Naive thymus-derived CD8-positive, alpha-beta T cell (primary cell): Measurements from ENCODE around the gene WNT2B. TPM values are rescaled to one million over a fixed set of nuclear protein-coding genes. Genes with fewer than 3 reads are reported as not detected.
A peak's percentile ranks its signal among the peaks of the same experiment; 100 is the strongest.

Experiments used
- ATAC-seq, 2 donors: fragments of 150-1000 bp; cut with Tn5 transposase in 1 of 2; sonication (Bioruptor Pico), chemical (Tn5 transposase) in 1 of 2; 1 replicate in 1 of 2; 2 replicates in 1 of 2; pipeline ENCODE4 v1.10.0; 2021; ENCODE audit warnings: mild to moderate bottlenecking in 2 of 2, moderate library complexity in 2 of 2
- POLR2A ChIA-PET: fragments of 350-600 bp; sonication (Branson Sonifier 250); formaldehyde crosslinking; loops from one replicate; lab custom pipeline; 2021; ENCODE audit warnings: antibody characterized with exemption; lab: Charles Lee
- DNase-seq, 10 donors: peaks; one replicate each; pipeline versions ENCODE4 v3.0.0 to v3.0.0-alpha.2; 2020 to 2022
- H3K27ac Mint-ChIP-seq, 10 donors: one replicate each; pipeline ENCODE4 v1.8.0; 2020 to 2022; ENCODE audit warnings: mild to moderate bottlenecking in 10 of 10, mixed read lengths in 10 of 10, moderate library complexity in 4 of 10, inconsistent platforms in 1 of 10
- H3K27me3 Mint-ChIP-seq, 5 donors: one replicate each; pipeline ENCODE4 v1.8.0; 2021 to 2022; ENCODE audit warnings: mixed read lengths in 5 of 5
- H3K36me3 Mint-ChIP-seq, 3 donors: one replicate each; pipeline ENCODE4 v1.8.0; 2020 to 2022; ENCODE audit warnings: mixed read lengths in 3 of 3, mild to moderate bottlenecking in 2 of 3, inconsistent platforms in 1 of 3
- H3K4me1 Mint-ChIP-seq, 4 donors: one replicate each; pipeline ENCODE4 v1.8.0; 2021 to 2022; ENCODE audit warnings: mixed read lengths in 4 of 4
- H3K4me3 Mint-ChIP-seq, 10 donors: one replicate each; pipeline ENCODE4 v1.8.0; 2020 to 2022; ENCODE audit warnings: mild to moderate bottlenecking in 10 of 10, mixed read lengths in 10 of 10, moderate library complexity in 6 of 10, inconsistent platforms in 1 of 10
- H3K9me3 Mint-ChIP-seq, 9 donors: one replicate each; pipeline ENCODE4 v1.8.0; 2020 to 2022; ENCODE audit warnings: mixed read lengths in 9 of 9, mild to moderate bottlenecking in 3 of 9, inconsistent platforms in 1 of 9, moderate library complexity in 1 of 9
- polyA plus RNA-seq, 3 donors: library from polyadenylated mRNA; unstranded; fragments of 300-500 nt; fragmentation: Illumina TruSeq; gene quantifications; one replicate each; pipeline ENCODE4 v1.2.3, GENCODE V29; 2021
- total RNA-seq, 8 experiments: library from RNA in 2 of 8; stranded (reverse) in 2 of 8; gene quantifications; one replicate each; pipeline ENCODE4 v1.2.3 and lab custom pipeline; 2021 to 2026

WNT2B gene
- total and polyA plus RNA-seq, 5 experiments from 2014 or later, result 0.06 to 0.33 (median 0.21) TPM; not detected in 2

- ATAC-seq (no peak), DNase-seq (no peak)
- Mint-ChIP-seq H3K9me3 (no peaks in the 10 kb centered on the region), H3K27ac (no peak overlapping the region), H3K4me3 (peak overlapping the region in 1 of 10 donors; percentile 20), H3K27me3 (peaks cover 20 to 53% (median 37%) of the 10 kb centered on the region in 5 donors), H3K36me3 (no peaks in the 10 kb centered on the region), H3K4me1 (peaks cover 4 to 27% (median 22%) of the 10 kb centered on the region in 4 donors)
- POLR2A ChIA-PET, result no interaction called here
Measured at GRCh38 chr1:112506306-112506705, 2.5 kb upstream of the WNT2B start.

GRCh38 chr1:112506731-112507130, 2.0 kb upstream of the WNT2B start:
- H3K4me3 Mint-ChIP-seq, result peak overlapping the region in 5 of 10 donors; percentile 20 to 87 (median 84)
- peaks cover 20 to 51% (median 35%) of the 10 kb centered on the region in 5 donors for H3K27me3 Mint-ChIP-seq
- POLR2A ChIA-PET, result no interaction called here
- no peak overlapping the region for H3K27ac Mint-ChIP-seq
- no peak for DNase-seq
- ATAC-seq, result no peak
- peaks cover 4 to 23% (median 20%) of the 10 kb centered on the region in 4 donors for H3K4me1 Mint-ChIP-seq
- no peaks in the 10 kb centered on the region for H3K36me3 Mint-ChIP-seq
- H3K9me3 Mint-ChIP-seq, result no peaks in the 10 kb centered on the region

- H3K4me3 Mint-ChIP-seq, result peak overlapping the region; percentile 65 to 87 (median 82)
- DNase-seq, result no peak
- no peaks in the 10 kb centered on the region for H3K36me3 Mint-ChIP-seq
- POLR2A ChIA-PET, result no interaction called here
- peaks cover 4 to 20% (median 18%) of the 10 kb centered on the region in 4 donors for H3K4me1 Mint-ChIP-seq
- no peak for ATAC-seq
- H3K27ac Mint-ChIP-seq, result peak overlapping the region in 2 of 10 donors; percentile 51 to 69
- peaks cover 20 to 47% (median 33%) of the 10 kb centered on the region in 5 donors for H3K27me3 Mint-ChIP-seq
- no peaks in the 10 kb centered on the region for H3K9me3 Mint-ChIP-seq
Measured at GRCh38 chr1:112507336-112507735, 1.4 kb upstream of the WNT2B start.

GRCh38 chr1:112507921-112508277, 866 bp upstream of the WNT2B start:
- H3K27me3 Mint-ChIP-seq, result peaks cover 16 to 41% (median 28%) of the 10 kb centered on the region in 5 donors
- H3K36me3 Mint-ChIP-seq, result no peaks in the 10 kb centered on the region
- H3K9me3 Mint-ChIP-seq, result no peaks in the 10 kb centered on the region
- H3K4me1 Mint-ChIP-seq, result peaks cover 2 to 16% (median 14%) of the 10 kb centered on the region in 4 donors
- DNase-seq (peak in 4 of 10 donors; percentile 6 to 19 (median 16)), ATAC-seq (peak in 1 of 2 donors; percentile 38)
- H3K4me3 Mint-ChIP-seq, result peak overlapping the region; percentile 73 to 89 (median 83)
- POLR2A ChIA-PET, result no interaction called here
- peak overlapping the region in 1 of 10 donors; percentile 3 for H3K27ac Mint-ChIP-seq

DNA sequence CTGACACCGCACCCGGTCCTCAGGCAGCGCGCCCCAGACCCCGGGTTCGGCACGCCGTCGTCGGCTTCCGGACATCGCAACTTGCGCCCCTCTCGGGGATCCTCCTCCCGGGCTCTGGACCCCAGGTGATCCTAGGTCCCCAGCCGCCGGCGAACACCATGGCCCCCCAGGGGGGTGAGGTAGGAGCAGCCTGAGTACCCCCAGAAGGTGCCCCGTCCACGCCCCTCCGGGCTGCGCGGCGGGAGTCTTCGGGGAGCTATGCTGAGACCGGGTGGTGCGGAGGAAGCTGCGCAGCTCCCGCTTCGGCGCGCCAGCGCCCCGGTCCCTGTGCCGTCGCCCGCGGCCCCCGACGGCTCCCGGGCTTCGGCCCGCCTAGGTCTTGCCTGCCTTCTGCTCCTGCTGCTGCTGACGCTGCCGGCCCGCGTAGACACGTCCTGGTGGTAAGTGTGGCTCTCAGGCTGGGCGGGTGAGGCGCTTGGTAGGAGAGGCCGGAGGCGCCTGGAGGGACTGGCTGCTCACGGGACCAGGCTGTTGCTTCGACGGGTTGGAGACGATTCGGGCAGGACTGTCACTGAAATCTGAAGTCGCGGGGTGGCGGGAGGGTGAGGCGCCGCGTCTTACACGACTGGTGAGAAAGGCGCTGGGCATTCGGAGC, 367 bp downstream of the WNT2B start:
- Mint-ChIP-seq H3K4me1 (peaks cover 2 to 16% (median 14%) of the 10 kb centered on the region in 4 donors), H3K9me3 (no peaks in the 10 kb centered on the region), H3K27me3 (peaks cover 10 to 29% (median 18%) of the 10 kb centered on the region in 5 donors), H3K27ac (peak overlapping the region in 1 of 10 donors; percentile 13), H3K36me3 (no peaks in the 10 kb centered on the region), H3K4me3 (peak overlapping the region; percentile 42 to 82 (median 68))
- POLR2A ChIA-PET, result no interaction called here
- ATAC-seq (peak; percentile 60 to 66), DNase-seq (peak in 6 of 10 donors; percentile 5 to 43 (median 39))

DNA sequence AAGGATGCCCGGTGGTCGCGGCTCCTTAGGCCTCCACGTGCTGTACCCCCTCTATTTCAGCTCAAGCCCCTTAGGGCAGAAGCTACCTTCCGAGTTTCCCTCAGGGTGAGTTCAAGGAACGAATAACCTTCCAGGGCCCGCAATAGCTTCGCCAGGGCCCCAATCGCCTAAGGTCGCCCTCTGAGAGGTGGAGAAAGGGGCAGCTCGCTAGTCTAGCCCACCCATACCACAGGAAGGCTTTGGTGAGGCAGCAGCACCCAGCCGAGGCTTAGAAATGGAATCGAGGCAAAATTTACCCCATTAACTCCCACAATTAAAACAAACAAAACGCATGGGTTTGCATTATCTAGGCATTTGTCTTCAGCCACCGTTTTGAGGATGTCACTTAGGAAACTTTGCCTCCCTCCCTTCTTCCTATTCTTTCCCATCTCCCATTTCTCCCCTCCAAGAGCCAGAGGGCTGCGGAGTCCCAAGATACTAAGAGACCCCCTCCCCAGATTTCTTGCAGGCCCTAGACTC, 954 bp downstream of the WNT2B start:
- Mint-ChIP-seq H3K27me3 (peaks cover 8 to 23% (median 17%) of the 10 kb centered on the region in 5 donors), H3K4me1 (peaks cover 2 to 16% (median 14%) of the 10 kb centered on the region in 4 donors), H3K27ac (peak overlapping the region in 3 of 10 donors; percentile 5 to 49 (median 32)), H3K4me3 (peak overlapping the region; percentile 42 to 82 (median 68)), H3K9me3 (no peaks in the 10 kb centered on the region), H3K36me3 (no peaks in the 10 kb centered on the region)
- no peak for ATAC-seq
- DNase-seq, result no peak
- POLR2A ChIA-PET, result no interaction called here

- ATAC-seq, result no peak
- POLR2A ChIA-PET, result no interaction called here
- Mint-ChIP-seq H3K4me3 (peak overlapping the region in 7 of 10 donors; percentile 55 to 80 (median 68)), H3K36me3 (no peaks in the 10 kb centered on the region), H3K4me1 (peaks cover 2 to 16% (median 14%) of the 10 kb centered on the region in 4 donors), H3K9me3 (no peaks in the 10 kb centered on the region), H3K27me3 (peaks cover 5 to 17% (median 12%) of the 10 kb centered on the region in 5 donors), H3K27ac (no peak overlapping the region)
- DNase-seq, result no peak
Measured at GRCh38 chr1:112510340-112510739, 1.6 kb downstream of the WNT2B start.

- POLR2A ChIA-PET, result no interaction called here
- no peak for DNase-seq
- H3K4me1 Mint-ChIP-seq, result peaks cover 2 to 16% (median 12%) of the 10 kb centered on the region in 4 donors
- no peaks in the 10 kb centered on the region for H3K9me3 Mint-ChIP-seq
- H3K4me3 Mint-ChIP-seq, result no peak overlapping the region
- H3K36me3 Mint-ChIP-seq, result no peaks in the 10 kb centered on the region
- no peak for ATAC-seq
- H3K27me3 Mint-ChIP-seq, result peaks cover 4 to 12% (median 5%) of the 10 kb centered on the region in 5 donors
- H3K27ac Mint-ChIP-seq, result no peak overlapping the region
Measured at GRCh38 chr1:112511897-112512296, 3.1 kb downstream of the WNT2B start.

DNA sequence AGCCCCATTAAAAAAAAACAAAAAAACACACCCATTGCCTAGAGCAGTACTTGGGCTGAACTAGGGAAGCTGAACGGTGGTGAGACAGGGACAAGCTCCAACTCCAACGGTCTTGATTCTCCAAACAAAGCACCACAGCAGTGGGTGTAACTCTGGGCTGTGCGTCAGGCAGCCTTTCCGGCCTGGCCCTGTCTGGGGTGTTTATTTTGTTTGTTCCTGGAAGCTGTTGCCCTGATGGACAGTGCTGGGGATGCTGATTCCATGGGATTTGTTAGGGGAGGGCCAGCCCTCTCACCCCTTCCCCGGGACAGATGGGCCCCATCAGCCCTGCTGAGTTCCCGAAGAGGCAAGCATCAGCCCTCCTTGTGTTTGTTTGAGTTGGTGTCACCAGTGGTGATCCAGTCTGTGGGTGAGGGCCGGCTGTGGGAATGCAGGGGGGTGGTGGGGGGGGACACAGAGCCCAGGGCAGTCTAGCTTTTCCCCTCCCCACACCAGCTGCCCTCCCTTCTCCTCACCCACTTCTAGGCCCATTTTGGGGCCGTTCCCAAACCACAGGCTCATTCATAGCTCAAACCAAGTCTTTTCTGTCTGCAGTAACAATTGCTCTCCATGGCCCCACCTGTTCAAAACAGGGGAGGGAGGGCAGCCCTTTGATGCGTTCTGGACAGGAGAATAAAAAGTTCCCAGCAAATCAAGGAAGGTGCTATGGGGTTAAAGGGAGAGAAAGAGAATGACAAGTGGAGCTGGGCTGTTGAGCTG, 4.5 kb downstream of the WNT2B start:
- Mint-ChIP-seq H3K4me1 (peaks cover 0 to 5% (median 2%) of the 10 kb centered on the region in 4 donors), H3K27me3 (peaks cover 0 to 9% (median 0%) of the 10 kb centered on the region in 5 donors), H3K36me3 (no peaks in the 10 kb centered on the region), H3K9me3 (no peaks in the 10 kb centered on the region), H3K27ac (peak overlapping the region in 1 of 10 donors; percentile 2), H3K4me3 (no peak overlapping the region)
- POLR2A ChIA-PET, result no interaction called here
- DNase-seq, result no peak
- no peak for ATAC-seq

- ATAC-seq, result no peak
- POLR2A ChIA-PET, result no interaction called here
- DNase-seq, result no peak
- no peaks in the 10 kb centered on the region for H3K4me1 Mint-ChIP-seq
- peaks cover 0 to 9% (median 0%) of the 10 kb centered on the region in 5 donors for H3K27me3 Mint-ChIP-seq
- H3K9me3 Mint-ChIP-seq, result no peaks in the 10 kb centered on the region
- H3K27ac Mint-ChIP-seq, result no peak overlapping the region
- H3K36me3 Mint-ChIP-seq, result no peaks in the 10 kb centered on the region
- H3K4me3 Mint-ChIP-seq, result no peak overlapping the region
Measured at GRCh38 chr1:112514901-112515300, 6.1 kb downstream of the WNT2B start.

DNA sequence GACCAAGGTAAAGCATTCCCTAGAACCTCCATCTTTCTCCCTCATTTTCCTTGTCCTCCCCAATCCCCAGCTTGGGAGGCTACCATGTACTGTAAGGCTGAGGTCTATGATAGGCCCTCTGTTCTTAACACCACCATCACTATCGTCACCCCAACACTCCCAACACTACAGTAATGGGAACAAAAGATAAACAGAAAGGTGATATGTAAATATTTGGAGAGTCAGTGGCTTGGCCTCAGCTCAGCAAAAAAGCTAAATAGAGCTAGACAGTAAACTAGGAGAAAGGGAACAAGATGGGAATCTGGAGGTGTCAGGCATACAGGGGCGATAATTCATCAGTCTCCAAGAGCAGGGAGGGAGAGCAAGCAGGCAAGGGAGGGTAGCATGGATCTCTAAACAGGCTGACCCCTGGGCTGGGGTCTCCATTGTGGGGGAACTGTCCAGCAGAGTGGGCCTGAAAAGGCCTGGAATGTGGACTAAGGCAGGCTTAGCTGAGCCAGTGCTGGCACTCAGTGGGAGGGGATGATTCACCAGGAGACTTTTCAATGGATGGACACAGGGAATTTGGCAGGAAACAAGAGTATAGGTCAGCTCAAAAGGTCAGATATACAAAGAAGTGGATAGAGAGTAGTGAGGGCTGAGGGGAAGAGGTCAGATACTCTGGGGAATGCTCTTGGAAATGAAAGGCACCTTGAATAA, 6.7 kb downstream of the WNT2B start:
- ATAC-seq (no peak), DNase-seq (no peak)
- POLR2A ChIA-PET, result no interaction called here
- Mint-ChIP-seq H3K4me3 (no peak overlapping the region), H3K27me3 (peaks cover 0 to 7% (median 0%) of the 10 kb centered on the region in 5 donors), H3K4me1 (no peaks in the 10 kb centered on the region), H3K9me3 (no peaks in the 10 kb centered on the region), H3K36me3 (no peaks in the 10 kb centered on the region), H3K27ac (no peak overlapping the region)

GRCh38 chr1:112516141-112516540, 7.4 kb downstream of the WNT2B start:
- POLR2A ChIA-PET, result no interaction called here
- H3K4me1 Mint-ChIP-seq, result no peaks in the 10 kb centered on the region
- H3K27me3 Mint-ChIP-seq, result peaks cover 0 to 4% (median 0%) of the 10 kb centered on the region in 5 donors
- no peak overlapping the region for H3K27ac Mint-ChIP-seq
- H3K4me3 Mint-ChIP-seq, result no peak overlapping the region
- H3K36me3 Mint-ChIP-seq, result no peaks in the 10 kb centered on the region
- ATAC-seq (no peak), DNase-seq (no peak)
- H3K9me3 Mint-ChIP-seq, result no peaks in the 10 kb centered on the region
